ENCODE results near the gene DOK4. TPM values are rescaled to one million over a fixed set of nuclear protein-coding genes. Genes with fewer than 3 reads are reported as not detected.

DOK4 gene
- total and polyA plus RNA-seq, 9 donors, result 9.9 to 34.7 (median 29.2) TPM

GRCh38 chr16:57518520-57518919 is 32.2 kb upstream of the DOK4 start:
- Histone ChIP-seq H3K36me3 (no peaks in the 10 kb centered on the region), H3K27ac (no peak overlapping the region), H3K9me3 (no peaks in the 10 kb centered on the region), H3K4me3 (no peak overlapping the region), H3K27me3 (no peaks in the 10 kb centered on the region), H3K4me1 (ENCODE audit: insufficient read depth) (no peaks in the 10 kb centered on the region)
- intact Hi-C loops (cut with DNase I), result loop anchor here (2.0 to 10.0 kb wide), 6 partner anchors 54 to 214 kb away; partner anchors contain the start of gene POLR2C (in 1 of the 4)
- TF ChIP-seq EP300 (IDR thresholded peaks at IDR 0.05) (no peak), POLR2A (IDR thresholded peaks at IDR 0.05) (no peak), CTCF (IDR thresholded peaks at IDR 0.05) (no peak)
- DNase-seq, result peak in 1 of 5 donors; percentile 11
- WGBS, 3 donors, result 86 to 94% (median 90%) methylated on average over 13 of the region's 13 CpGs

GRCh38 chr16:57517397-57518367 is 31.4 kb upstream of the DOK4 start:
- intact Hi-C loops (cut with DNase I), result loop anchor here (2.0 to 10.0 kb wide), 6 partner anchors 53 to 213 kb away; partner anchors contain the start of gene POLR2C (in 1 of the 4)
- Histone ChIP-seq H3K9me3 (no peaks in the 10 kb centered on the region), H3K4me3 (no peak overlapping the region), H3K27ac (no peak overlapping the region), H3K36me3 (no peaks in the 10 kb centered on the region), H3K27me3 (no peaks in the 10 kb centered on the region), H3K4me1 (ENCODE audit: insufficient read depth) (no peaks in the 10 kb centered on the region)
- WGBS, 3 donors, result 89 to 91% (median 91%) methylated on average over 31 of the region's 31 CpGs
- no peak for DNase-seq
- TF ChIP-seq CTCF (IDR thresholded peaks at IDR 0.05) (no peak), POLR2A (IDR thresholded peaks at IDR 0.05) (no peak), EP300 (IDR thresholded peaks at IDR 0.05) (no peak)

GRCh38 chr16:57516773-57517172 is 30.5 kb upstream of the DOK4 start:
- Histone ChIP-seq H3K36me3 (no peaks in the 10 kb centered on the region), H3K9me3 (no peaks in the 10 kb centered on the region), H3K4me1 (ENCODE audit: insufficient read depth) (no peaks in the 10 kb centered on the region), H3K4me3 (no peak overlapping the region), H3K27ac (no peak overlapping the region), H3K27me3 (no peaks in the 10 kb centered on the region)
- no peak for TF ChIP-seq POLR2A (IDR thresholded peaks at IDR 0.05)
- TF ChIP-seq CTCF (IDR thresholded peaks at IDR 0.05), result no peak
- TF ChIP-seq EP300 (IDR thresholded peaks at IDR 0.05), result no peak
- DNase-seq, result no peak
- WGBS, 3 donors, result 73 to 79% (median 78%) methylated on average over 3 of the region's 3 CpGs
- intact Hi-C loops (cut with DNase I), result loop anchor here (5.0 to 10.0 kb wide), 5 partner anchors 52 to 212 kb away; partner anchors contain the start of gene POLR2C (in 1 of the 4)

GRCh38 chr16:57516176-57516725 is 30.0 kb upstream of the DOK4 start:
- no peak for DNase-seq
- TF ChIP-seq CTCF (IDR thresholded peaks at IDR 0.05) (no peak), POLR2A (IDR thresholded peaks at IDR 0.05) (no peak), EP300 (IDR thresholded peaks at IDR 0.05) (no peak)
- intact Hi-C loops (cut with DNase I), result loop anchor here (5.0 to 10.0 kb wide), 5 partner anchors 51 to 211 kb away; partner anchors contain the start of gene POLR2C (in 1 of the 4)
- 79 to 82% (median 79%) methylated on average over 10 of the region's 10 CpGs for WGBS, 3 donors
- Histone ChIP-seq H3K36me3 (no peaks in the 10 kb centered on the region), H3K9me3 (no peaks in the 10 kb centered on the region), H3K4me3 (no peak overlapping the region), H3K4me1 (ENCODE audit: insufficient read depth) (no peaks in the 10 kb centered on the region), H3K27ac (no peak overlapping the region), H3K27me3 (no peaks in the 10 kb centered on the region)
